Uterus (tissue), 2 donors: ENCODE data around the gene FAM9C.

ENCODE experiments used
- CTCF ChIP-seq, 4 experiments: fragments of 200-600 bp in 2 of 4; fragments of 450-650 bp in 2 of 4; sonication (generic) in 2 of 4; IDR thresholded peaks; one replicate each; pipeline ENCODE4 v1.5.1; 2016 to 2019; ENCODE audit warnings: antibody characterized with exemption in 4 of 4, mild to moderate bottlenecking in 2 of 4, moderate library complexity in 1 of 4
- POLR2A ChIP-seq, 2 donors: fragments of 450-650 bp; IDR thresholded peaks; one replicate each; pipeline ENCODE4 v1.6.1; 2016; ENCODE audit warnings: antibody characterized with exemption in 2 of 2, mild to moderate bottlenecking in 1 of 2, moderate library complexity in 1 of 2

GRCh38 chrX:13022926-13023325 lies 21.5 kb downstream of the FAM9C start:
- no peak for TF ChIP-seq CTCF (IDR thresholded peaks at IDR 0.05)
- no peak for TF ChIP-seq POLR2A (IDR thresholded peaks at IDR 0.05)
